ENCODE results near the gene MRPL48.

MRPL48 gene

GRCh38 chr11:73851046-73851764 lies 63.5 kb downstream of the MRPL48 start:
- H3K36me3 ChIP-seq = no peaks in the 10 kb centered on the region
- DNase-seq = no peak
- no peak for TF ChIP-seq CTCF (IDR thresholded peaks at IDR 0.05; ENCODE audit: low read depth, low read length)
- no peaks in the 10 kb centered on the region for H3K27me3 ChIP-seq (ENCODE audit: insufficient read depth, low read depth, severe bottlenecking)
- no peaks in the 10 kb centered on the region for H3K9me3 ChIP-seq (ENCODE audit: severe bottlenecking)
- no peak overlapping the region for H3K27ac ChIP-seq
- H3K4me3 ChIP-seq (ENCODE audit: low read depth, low read length) = no peak overlapping the region

GRCh38 chr11:73852049-73852448 lies 64.4 kb downstream of the MRPL48 start:
- DNase-seq = no peak
- Histone ChIP-seq H3K36me3 (no peaks in the 10 kb centered on the region), H3K27ac (no peak overlapping the region), H3K4me3 (ENCODE audit: low read depth, low read length) (no peak overlapping the region), H3K27me3 (ENCODE audit: insufficient read depth, low read depth, severe bottlenecking) (no peaks in the 10 kb centered on the region), H3K9me3 (ENCODE audit: severe bottlenecking) (no peaks in the 10 kb centered on the region)
- no peak for TF ChIP-seq CTCF (IDR thresholded peaks at IDR 0.05; ENCODE audit: low read depth, low read length)

- Histone ChIP-seq H3K27me3 (ENCODE audit: insufficient read depth, low read depth, severe bottlenecking) (no peaks in the 10 kb centered on the region), H3K4me3 (ENCODE audit: low read depth, low read length) (no peak overlapping the region), H3K9me3 (ENCODE audit: severe bottlenecking) (no peaks in the 10 kb centered on the region), H3K27ac (no peak overlapping the region), H3K36me3 (no peaks in the 10 kb centered on the region)
- DNase-seq = no peak
- TF ChIP-seq CTCF (IDR thresholded peaks at IDR 0.05; ENCODE audit: low read depth, low read length) = no peak
Observed at GRCh38 chr11:73854680-73855079, 67.0 kb downstream of the MRPL48 start.

GRCh38 chr11:73856031-73856567 lies 68.4 kb downstream of the MRPL48 start:
- DNase-seq = no peak
- TF ChIP-seq CTCF (IDR thresholded peaks at IDR 0.05; ENCODE audit: low read depth, low read length) = no peak
- H3K36me3 ChIP-seq = no peaks in the 10 kb centered on the region

GRCh38 chr11:73859671-73860070 lies 72.0 kb downstream of the MRPL48 start:
- no peak for DNase-seq
- Histone ChIP-seq H3K36me3 (peaks cover 10% of the 10 kb centered on the region), H3K4me3 (ENCODE audit: low read depth, low read length) (no peak overlapping the region), H3K27me3 (ENCODE audit: insufficient read depth, low read depth, severe bottlenecking) (no peaks in the 10 kb centered on the region), H3K9me3 (ENCODE audit: severe bottlenecking) (no peaks in the 10 kb centered on the region), H3K27ac (no peak overlapping the region)
- no peak for TF ChIP-seq CTCF (IDR thresholded peaks at IDR 0.05; ENCODE audit: low read depth, low read length)

More at GRCh38 chr11:73856031-73856567, 68.4 kb downstream of the MRPL48 start:
- H3K9me3 ChIP-seq (ENCODE audit: severe bottlenecking) = no peaks in the 10 kb centered on the region
- no peaks in the 10 kb centered on the region for H3K27me3 ChIP-seq (ENCODE audit: insufficient read depth, low read depth, severe bottlenecking)
- H3K27ac ChIP-seq = no peak overlapping the region
- H3K4me3 ChIP-seq (ENCODE audit: low read depth, low read length) = no peak overlapping the region

Data from WERI-Rb-1 (cell line).